ENCODE data around the gene GSTA3.
"Not testable (repeated sequence)": the region's sequence is repeated elsewhere in the genome, so short reads cannot be mapped to it uniquely, and the experiment has no call there.

Gene GSTA3

GRCh38 chr6:52914516-52914915, 5.0 kb upstream of the GSTA3 start:
- no peak for DNase-seq (ENCODE audit: extremely low read depth in 1 of 2, low read depth in 1 of 2)

DNA sequence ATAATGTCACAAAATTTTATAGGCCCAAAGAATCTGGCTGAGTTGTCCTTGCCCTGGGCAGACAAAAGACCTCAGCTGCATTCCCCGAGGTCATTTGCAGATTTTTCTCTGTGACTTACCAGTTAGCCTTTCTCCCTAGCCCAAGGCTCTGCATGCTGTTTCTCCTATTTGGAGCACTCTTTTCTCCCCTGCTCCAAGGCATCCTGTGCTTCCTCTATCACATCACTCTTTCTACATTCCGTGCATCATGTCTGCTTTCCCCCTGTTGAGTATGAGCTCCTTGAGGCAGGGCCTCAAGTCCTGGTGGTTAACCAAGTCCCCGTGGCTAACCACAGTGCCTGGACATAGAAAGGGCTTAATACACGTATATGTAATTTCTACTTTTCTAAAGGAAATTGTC, 593 bp upstream of the GSTA3 start:
- no peak for DNase-seq (ENCODE audit: extremely low read depth in 1 of 2, low read depth in 1 of 2)

- no peak for DNase-seq (ENCODE audit: extremely low read depth in 1 of 2, low read depth in 1 of 2)
Measured at GRCh38 chr6:52909131-52909530, 367 bp downstream of the GSTA3 start.

GRCh38 chr6:52908526-52908925, 972 bp downstream of the GSTA3 start:
- DNase-seq (ENCODE audit: extremely low read depth in 1 of 2, low read depth in 1 of 2), result no peak

DNA sequence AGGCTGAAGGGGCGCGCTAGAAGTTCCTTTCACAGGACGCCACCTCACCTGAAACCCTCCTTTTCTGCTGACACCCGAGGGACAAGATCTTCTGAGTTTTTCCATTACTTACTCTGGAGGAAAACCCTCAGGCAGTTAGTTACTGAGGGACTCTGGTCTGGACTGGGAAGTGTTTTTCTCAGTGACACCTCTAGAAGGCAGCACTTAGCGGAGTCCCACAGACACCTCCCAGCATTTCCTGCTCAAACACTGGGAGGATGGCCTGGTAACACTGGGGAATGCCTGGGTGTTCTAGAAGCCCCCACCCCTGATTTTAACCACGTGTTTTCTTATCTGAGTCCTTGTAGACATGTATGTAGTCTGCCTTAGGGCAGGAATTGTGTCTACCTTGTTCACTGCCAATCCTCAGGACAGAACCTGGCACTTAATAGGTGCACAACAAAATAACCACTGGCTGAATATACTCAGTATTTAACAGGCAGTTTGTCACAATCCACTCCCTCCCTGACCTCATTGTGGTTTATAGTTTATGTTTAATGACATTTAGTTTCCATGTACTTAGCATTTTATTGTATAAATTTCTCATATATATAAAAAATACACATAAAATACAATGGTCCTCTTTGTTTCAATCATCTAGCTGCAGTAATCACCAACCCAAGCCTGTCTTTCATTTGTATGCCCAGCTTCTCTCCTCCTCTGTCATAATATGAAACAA, 4.8 kb downstream of the GSTA3 start:
- no peak for DNase-seq (ENCODE audit: extremely low read depth in 1 of 2, low read depth in 1 of 2)

GRCh38 chr6:52900536-52900935, 9.0 kb downstream of the GSTA3 start:
- DNase-seq (ENCODE audit: extremely low read depth in 1 of 2, low read depth in 1 of 2), result no peak

DNA sequence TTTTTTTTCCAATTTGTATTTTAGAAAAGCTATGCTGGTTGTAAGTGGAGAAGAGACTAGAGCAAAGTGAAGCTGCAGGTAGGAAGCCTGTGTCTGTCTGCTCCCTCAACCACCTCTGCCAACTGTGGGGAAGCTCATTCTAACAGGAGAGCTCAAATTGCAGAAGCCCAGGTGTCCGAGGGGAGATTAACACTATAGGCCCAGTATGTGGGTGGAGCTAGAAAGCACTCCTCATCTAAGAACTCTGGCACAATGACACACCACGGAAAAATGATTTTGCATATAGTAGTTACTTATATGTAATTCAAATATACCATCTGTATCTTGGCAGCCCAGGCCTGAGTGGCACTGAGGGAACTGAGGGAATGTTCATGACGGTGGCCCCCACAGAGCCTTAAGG, 13.7 kb downstream of the GSTA3 start:
- not testable (repeated sequence) for DNase-seq (ENCODE audit: extremely low read depth in 1 of 2, low read depth in 1 of 2)

- no peak for DNase-seq (ENCODE audit: extremely low read depth in 1 of 2, low read depth in 1 of 2)
Measured at GRCh38 chr6:52894285-52894684, 15.2 kb downstream of the GSTA3 start.

DNA sequence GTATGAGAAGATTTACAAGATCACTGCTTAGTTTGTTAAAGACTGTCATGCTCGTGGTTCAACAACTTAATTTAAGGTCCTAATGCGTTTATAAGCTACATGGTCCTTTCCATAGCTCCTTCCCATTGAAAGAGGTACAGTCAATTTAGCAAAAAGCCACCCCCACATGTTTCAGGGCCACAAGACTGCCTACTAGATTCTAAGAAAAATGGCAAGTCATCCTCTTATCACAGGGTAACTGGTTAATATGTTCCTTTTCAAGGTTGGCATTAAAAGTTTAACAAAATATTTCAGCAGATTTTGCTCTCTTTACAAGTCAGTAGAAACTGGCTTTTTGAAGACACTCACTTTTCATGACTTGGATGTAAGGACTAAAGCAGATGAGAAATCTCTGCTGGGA, 15.7 kb downstream of the GSTA3 start:
- no peak for DNase-seq (ENCODE audit: extremely low read depth in 1 of 2, low read depth in 1 of 2)

DNA sequence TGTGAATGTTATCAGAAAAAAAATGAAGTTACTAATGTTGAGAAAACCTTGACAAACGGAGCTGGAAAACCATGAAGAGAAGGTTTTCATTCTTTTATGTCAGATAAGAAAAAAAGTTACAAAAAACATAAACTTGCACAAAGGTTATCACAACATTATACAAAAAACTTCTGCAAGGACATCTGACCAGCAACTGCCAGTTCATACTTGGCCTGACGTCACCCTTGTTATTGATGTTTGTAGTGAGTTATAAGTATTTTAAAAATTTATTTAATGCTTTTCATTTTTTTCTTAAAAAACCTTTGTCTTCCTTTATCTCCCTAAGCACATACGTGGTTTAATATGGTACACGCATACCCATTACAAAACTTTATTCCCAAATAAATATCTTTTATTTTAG, 16.3 kb downstream of the GSTA3 start:
- no peak for DNase-seq (ENCODE audit: extremely low read depth in 1 of 2, low read depth in 1 of 2)

- no peak for DNase-seq (ENCODE audit: extremely low read depth in 1 of 2, low read depth in 1 of 2)
Measured at GRCh38 chr6:52890018-52890417, 19.5 kb downstream of the GSTA3 start.

GRCh38 chr6:52887910-52888524, 21.5 kb downstream of the GSTA3 start:
- DNase-seq (ENCODE audit: extremely low read depth in 1 of 2, low read depth in 1 of 2), result no peak

DNA sequence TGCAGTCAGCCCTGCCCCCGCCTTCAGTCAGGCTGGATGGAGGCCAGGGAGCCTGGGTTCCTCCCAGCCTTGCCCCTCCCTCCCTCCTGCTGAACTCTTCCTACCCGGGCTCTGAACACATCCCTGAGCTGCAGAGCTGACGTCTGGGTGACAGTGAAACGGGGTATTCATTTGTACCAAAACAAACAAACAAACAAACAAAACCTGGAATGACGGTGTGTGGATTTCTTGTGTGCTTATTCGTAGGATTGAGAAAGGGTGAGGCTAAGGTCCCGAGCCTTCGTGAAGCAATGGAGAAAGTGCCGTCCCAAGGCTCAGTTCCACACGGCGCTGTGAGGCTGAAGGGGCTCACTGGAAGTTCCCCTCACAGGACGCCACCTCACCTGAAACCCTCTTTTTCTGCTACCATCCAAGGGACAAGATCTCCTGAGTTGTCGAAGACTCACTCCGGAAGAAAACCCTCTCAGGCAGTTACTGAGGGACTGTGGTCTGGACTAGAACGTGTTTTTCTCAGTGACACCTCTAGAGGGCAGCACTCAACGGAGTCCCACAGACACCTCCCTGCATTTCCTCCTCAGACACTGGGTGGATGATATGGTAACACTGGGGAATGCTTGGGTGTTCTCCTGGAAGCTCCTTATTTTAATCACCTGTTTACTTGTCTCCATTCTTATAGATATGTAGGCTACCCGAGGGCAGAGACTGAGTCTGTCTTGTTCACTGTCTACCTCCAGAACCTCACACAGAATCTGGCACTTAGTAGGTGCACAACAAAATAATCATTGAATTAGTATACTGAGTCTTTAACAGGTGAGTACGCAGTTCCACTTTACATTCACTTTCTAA, 27.3 kb downstream of the GSTA3 start:
- DNase-seq (ENCODE audit: extremely low read depth in 1 of 2, low read depth in 1 of 2), result peak; percentile 22 to 38

DNA sequence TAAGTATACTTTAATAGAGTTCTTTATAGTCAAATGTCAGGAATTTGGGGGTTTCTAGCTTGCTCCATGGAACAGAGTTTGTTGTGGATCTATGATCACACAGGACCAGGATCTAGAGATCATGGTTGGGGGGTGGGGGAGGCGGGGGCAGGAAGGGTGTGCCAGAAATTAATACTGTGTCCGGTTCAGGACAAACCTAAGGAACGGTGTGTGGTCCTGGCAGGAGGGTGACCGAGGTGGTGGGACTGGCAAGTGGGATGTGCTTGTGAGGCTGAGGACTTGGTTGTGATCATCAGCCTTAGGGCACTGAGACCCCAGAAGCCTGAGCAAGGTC, 27.9 kb downstream of the GSTA3 start:
- no peak for DNase-seq (ENCODE audit: extremely low read depth in 1 of 2, low read depth in 1 of 2)

- DNase-seq (ENCODE audit: extremely low read depth in 1 of 2, low read depth in 1 of 2), result no peak
Measured at GRCh38 chr6:52877786-52878185, 31.7 kb downstream of the GSTA3 start.

GRCh38 chr6:52877168-52877567, 32.3 kb downstream of the GSTA3 start:
- no peak for DNase-seq (ENCODE audit: extremely low read depth in 1 of 2, low read depth in 1 of 2)

GRCh38 chr6:52876056-52876787, 33.3 kb downstream of the GSTA3 start:
- DNase-seq (ENCODE audit: extremely low read depth in 1 of 2, low read depth in 1 of 2), result no peak

- DNase-seq (ENCODE audit: extremely low read depth in 1 of 2, low read depth in 1 of 2), result no peak
Measured at GRCh38 chr6:52872031-52872430, 37.5 kb downstream of the GSTA3 start.

GRCh38 chr6:52871621-52872020, 37.9 kb downstream of the GSTA3 start:
- no peak for DNase-seq (ENCODE audit: extremely low read depth in 1 of 2, low read depth in 1 of 2)

DNA sequence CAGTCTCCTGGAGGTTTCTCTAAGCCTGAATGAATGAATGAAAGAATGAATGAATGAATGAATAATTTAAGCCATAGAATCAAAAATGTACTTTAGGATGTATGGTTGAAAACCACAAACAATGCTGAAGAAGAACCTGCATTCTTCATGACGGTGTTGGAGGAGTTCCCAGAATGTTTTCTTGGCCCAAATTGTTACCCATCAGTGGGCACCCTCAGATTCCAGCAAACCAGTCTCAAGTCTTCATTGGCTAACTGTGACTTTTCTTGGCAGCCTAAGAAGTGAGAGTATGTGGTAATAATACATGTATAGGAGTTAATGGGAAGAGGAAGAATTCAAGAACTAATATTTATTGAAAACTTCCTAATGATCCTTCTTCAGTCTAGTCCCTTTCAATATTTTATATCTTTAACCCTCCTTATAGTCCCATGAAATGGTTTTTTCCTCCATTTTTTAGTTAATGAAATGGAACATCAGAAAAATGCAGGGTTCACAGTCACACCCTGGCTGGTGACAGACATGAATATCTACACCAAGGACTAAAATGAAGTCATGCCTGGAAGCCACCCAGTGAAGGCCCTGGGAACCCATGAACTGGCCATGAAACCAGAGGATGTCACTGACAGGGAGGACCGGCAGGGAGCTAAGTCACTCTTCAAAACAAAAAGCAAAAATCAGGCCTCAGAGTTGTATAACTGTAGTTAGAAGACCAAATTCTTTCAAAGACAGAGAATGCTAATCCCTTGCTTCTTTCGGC, 39.0 kb downstream of the GSTA3 start:
- DNase-seq (ENCODE audit: extremely low read depth in 1 of 2, low read depth in 1 of 2), result not testable (repeated sequence)

- DNase-seq (ENCODE audit: extremely low read depth in 1 of 2, low read depth in 1 of 2), result not testable (repeated sequence)
Measured at GRCh38 chr6:52868899-52869298, 40.6 kb downstream of the GSTA3 start.

All from stimulated activated CD8-positive, alpha-beta memory T cell treated with anti-CD3 and anti-CD28 coated beads, Interleukin-7, amount 100 ng/mL, for 48 hours (primary cell).